ENCODE measurements around the gene NPAS3.

DNA sequence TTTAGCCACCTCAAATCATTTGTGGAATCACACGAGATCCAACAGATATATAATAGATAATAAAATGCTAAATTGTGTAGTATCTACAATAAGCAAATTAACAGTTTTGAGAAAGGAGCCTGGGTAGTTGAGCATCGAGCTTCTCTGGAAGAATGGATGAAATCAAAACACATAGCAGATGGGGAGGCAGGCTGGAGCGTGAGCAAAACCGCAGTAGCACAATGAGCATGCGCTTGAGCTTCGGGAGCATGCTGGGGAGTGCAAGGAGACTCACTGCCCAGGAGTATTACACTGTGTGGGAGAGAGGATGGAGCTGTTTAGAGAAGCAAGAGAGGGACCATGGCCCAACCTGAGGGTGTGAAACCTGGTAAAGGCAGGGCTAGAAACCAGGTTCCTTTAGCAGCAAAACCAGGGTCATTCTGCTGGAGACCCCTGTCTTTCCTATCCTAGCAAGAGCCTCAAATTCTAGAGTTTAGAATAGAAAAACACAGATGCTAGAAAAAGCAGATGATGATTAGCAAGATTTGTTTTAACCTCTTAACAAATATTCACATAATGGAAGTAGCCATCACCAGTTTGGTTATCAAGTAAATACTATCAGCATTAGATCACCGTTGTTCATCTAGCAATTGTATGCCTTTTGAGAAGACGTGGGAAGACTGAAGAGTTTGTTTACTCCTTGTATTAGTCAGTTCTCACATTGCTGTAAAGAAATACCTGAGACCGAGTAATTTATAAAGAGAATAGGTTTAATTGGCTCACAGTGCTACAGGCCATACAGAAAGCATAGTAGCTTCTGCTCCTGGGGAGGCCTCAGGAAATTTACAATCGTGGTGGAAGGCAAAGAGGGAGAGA, 527.4 kb downstream of the NPAS3 start:
- TF ChIP-seq, protein P1, sequence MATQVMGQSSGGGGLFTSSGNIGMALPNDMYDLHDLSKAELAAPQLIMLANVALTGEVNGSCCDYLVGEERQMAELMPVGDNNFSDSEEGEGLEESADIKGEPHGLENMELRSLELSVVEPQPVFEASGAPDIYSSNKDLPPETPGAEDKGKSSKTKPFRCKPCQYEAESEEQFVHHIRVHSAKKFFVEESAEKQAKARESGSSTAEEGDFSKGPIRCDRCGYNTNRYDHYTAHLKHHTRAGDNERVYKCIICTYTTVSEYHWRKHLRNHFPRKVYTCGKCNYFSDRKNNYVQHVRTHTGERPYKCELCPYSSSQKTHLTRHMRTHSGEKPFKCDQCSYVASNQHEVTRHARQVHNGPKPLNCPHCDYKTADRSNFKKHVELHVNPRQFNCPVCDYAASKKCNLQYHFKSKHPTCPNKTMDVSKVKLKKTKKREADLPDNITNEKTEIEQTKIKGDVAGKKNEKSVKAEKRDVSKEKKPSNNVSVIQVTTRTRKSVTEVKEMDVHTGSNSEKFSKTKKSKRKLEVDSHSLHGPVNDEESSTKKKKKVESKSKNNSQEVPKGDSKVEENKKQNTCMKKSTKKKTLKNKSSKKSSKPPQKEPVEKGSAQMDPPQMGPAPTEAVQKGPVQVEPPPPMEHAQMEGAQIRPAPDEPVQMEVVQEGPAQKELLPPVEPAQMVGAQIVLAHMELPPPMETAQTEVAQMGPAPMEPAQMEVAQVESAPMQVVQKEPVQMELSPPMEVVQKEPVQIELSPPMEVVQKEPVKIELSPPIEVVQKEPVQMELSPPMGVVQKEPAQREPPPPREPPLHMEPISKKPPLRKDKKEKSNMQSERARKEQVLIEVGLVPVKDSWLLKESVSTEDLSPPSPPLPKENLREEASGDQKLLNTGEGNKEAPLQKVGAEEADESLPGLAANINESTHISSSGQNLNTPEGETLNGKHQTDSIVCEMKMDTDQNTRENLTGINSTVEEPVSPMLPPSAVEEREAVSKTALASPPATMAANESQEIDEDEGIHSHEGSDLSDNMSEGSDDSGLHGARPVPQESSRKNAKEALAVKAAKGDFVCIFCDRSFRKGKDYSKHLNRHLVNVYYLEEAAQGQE (IDR thresholded peaks at IDR 0.05), result no peak
- TF ChIP-seq, protein P2, sequence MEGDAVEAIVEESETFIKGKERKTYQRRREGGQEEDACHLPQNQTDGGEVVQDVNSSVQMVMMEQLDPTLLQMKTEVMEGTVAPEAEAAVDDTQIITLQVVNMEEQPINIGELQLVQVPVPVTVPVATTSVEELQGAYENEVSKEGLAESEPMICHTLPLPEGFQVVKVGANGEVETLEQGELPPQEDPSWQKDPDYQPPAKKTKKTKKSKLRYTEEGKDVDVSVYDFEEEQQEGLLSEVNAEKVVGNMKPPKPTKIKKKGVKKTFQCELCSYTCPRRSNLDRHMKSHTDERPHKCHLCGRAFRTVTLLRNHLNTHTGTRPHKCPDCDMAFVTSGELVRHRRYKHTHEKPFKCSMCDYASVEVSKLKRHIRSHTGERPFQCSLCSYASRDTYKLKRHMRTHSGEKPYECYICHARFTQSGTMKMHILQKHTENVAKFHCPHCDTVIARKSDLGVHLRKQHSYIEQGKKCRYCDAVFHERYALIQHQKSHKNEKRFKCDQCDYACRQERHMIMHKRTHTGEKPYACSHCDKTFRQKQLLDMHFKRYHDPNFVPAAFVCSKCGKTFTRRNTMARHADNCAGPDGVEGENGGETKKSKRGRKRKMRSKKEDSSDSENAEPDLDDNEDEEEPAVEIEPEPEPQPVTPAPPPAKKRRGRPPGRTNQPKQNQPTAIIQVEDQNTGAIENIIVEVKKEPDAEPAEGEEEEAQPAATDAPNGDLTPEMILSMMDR (IDR thresholded peaks at IDR 0.05), result no peak
- no peak for TF ChIP-seq ZC3H11A (IDR thresholded peaks at IDR 0.05)
- no peak for TF ChIP-seq EP300 (IDR thresholded peaks at IDR 0.05)
- TF ChIP-seq JUN (IDR thresholded peaks at IDR 0.05), result no peak
- TF ChIP-seq ZFP36 (IDR thresholded peaks at IDR 0.05; ENCODE audit: borderline replicate concordance, partially characterized antibody), result no peak
- TF ChIP-seq KDM5A (IDR thresholded peaks at IDR 0.05), result no peak
- no peak for TF ChIP-seq MAFK (IDR thresholded peaks at IDR 0.05; ENCODE audit: partially characterized antibody)
- TF ChIP-seq, protein P3, sequence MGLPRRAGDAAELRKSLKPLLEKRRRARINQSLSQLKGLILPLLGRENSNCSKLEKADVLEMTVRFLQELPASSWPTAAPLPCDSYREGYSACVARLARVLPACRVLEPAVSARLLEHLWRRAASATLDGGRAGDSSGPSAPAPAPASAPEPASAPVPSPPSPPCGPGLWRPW (IDR thresholded peaks at IDR 0.05), result no peak
- no peak for TF ChIP-seq SMC3 (IDR thresholded peaks at IDR 0.05)
- no peak for TF ChIP-seq CHD4 (IDR thresholded peaks at IDR 0.05; ENCODE audit: borderline replicate concordance)
- TF ChIP-seq JUNB (IDR thresholded peaks at IDR 0.05), result no peak
- TF ChIP-seq CEBPB (IDR thresholded peaks at IDR 0.05), result no peak
- TF ChIP-seq, protein P4, sequence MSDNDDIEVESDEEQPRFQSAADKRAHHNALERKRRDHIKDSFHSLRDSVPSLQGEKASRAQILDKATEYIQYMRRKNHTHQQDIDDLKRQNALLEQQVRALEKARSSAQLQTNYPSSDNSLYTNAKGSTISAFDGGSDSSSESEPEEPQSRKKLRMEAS (IDR thresholded peaks at IDR 0.05), result no peak

Data from A549 (cell line).